Eye (tissue), 1 donor: ENCODE data around the gene RAPH1.

Experiments
- DNase-seq: peaks from one replicate; pipeline ENCODE4 v3.0.0-alpha.2; 2015

RAPH1 gene

GRCh38 chr2:203352604-203353255 lies 182.4 kb downstream of the RAPH1 start:
- no peak for DNase-seq

- no peak for DNase-seq
These were observed 187.7 kb downstream of the RAPH1 start for GRCh38 chr2:203347375-203347774.

DNA sequence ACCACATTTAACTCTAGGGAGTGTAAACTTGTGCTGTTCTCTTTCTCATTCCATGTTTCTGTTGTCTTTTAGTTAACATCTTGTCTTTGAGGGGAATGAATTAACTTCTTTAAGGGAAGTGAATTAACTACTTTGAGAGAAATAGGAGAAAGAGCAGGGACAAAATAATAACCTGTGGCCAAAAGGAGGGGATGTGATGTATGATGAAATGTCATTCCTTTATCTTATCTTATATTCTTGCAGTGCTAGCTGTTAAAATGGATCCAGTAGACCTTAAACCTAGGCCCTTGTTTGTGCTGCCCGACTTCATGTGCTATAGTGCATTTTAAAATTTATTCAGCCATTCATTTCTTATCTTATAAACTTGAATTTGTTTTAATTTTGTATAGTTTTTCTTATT lies 188.5 kb downstream of the RAPH1 start:
- no peak for DNase-seq

- DNase-seq: no peak
These were observed 190.4 kb downstream of the RAPH1 start for GRCh38 chr2:203344667-203345066.
